Transverse colon (tissue), 4 donors: ENCODE results near the gene CHD2. TPM values are rescaled to one million over a fixed set of nuclear protein-coding genes. Genes with fewer than 3 reads are reported as not detected.

Experiments used
- DNase-seq: peaks from one replicate; pipeline ENCODE4 v3.0.0-alpha.2; 2019
- H3K27ac ChIP-seq, 4 donors: fragments of 200-600 bp; sonication (generic); 2 replicates each; pipeline ENCODE4 v1.5.1; 2016 to 2018; ENCODE audit warnings: inconsistent platforms in 4 of 4
- H3K27me3 ChIP-seq: fragments of 200-600 bp; sonication (generic); 2 replicates; pipeline ENCODE4 v1.5.1; 2017; ENCODE audit warnings: inconsistent platforms
- H3K36me3 ChIP-seq, 4 donors: fragments of 200-600 bp; sonication (generic); 2 replicates each; pipeline ENCODE4 v1.5.1; 2017 to 2019; ENCODE audit warnings: inconsistent platforms in 4 of 4
- H3K4me1 ChIP-seq, 4 donors: fragments of 200-600 bp; sonication (generic); 2 replicates each; pipeline ENCODE4 v1.5.1; 2017 to 2020; ENCODE audit warnings: inconsistent platforms in 4 of 4
- H3K4me3 ChIP-seq, 4 donors: fragments of 200-600 bp; sonication (generic); 1 replicate in 1 of 4; 2 replicates in 3 of 4; pipeline versions ENCODE4 v1.5.1 to v1.6.1; 2017 to 2019; ENCODE audit warnings: inconsistent platforms in 4 of 4
- H3K9me3 ChIP-seq, 2 donors: fragments of 200-600 bp; sonication (generic); 2 replicates each; pipeline ENCODE4 v1.5.1; 2017 to 2019; ENCODE audit warnings: inconsistent platforms in 2 of 2
- EP300 ChIP-seq: sonication (generic); formaldehyde crosslinking; IDR thresholded peaks from one replicate; pipeline ENCODE4 v1.6.1; 2017; ENCODE audit warnings: antibody characterized with exemption, low read depth
- POLR2A ChIP-seq: fragments of 450-650 bp; IDR thresholded peaks from one replicate; pipeline ENCODE4 v1.6.1; 2016; ENCODE audit warnings: antibody characterized with exemption, mild to moderate bottlenecking, moderate library complexity
- POLR2AphosphoS5 ChIP-seq, 3 donors: sonication (generic); formaldehyde crosslinking; IDR thresholded peaks; one replicate each; pipeline ENCODE4 v1.6.1; 2016; ENCODE audit warnings: antibody characterized with exemption in 3 of 3
- WGBS, 2 donors: methylation state at CpG; one replicate each; pipeline ENCODE4 v1.1.5; 2018; ENCODE audit warnings: low coverage in 1 of 2; 5-methylcytosine and 5-hydroxymethylcytosine counted together
- in situ Hi-C, 4 donors: fragments of 200-750 bp; cut with MboI; loops; one replicate each; pipeline versions ENCODE4 v1.15.0 to v1.15.1; 2017; ENCODE audit warnings: low sequenced_read_pairs in 3 of 4, low pct_ligation_motif_present in 1 of 4, low pct_unique_long_range_greater_than_20kb in 1 of 4
- intact Hi-C: fragments of 100-400 bp; cut with DNase I; formaldehyde crosslinking; loops from one replicate; pipeline ENCODE4 v1.15.1; 2023; ENCODE audit warnings: low total_unique reads
- total RNA-seq, 4 donors: library from RNA; depleted of rRNA; stranded (reverse); fragments of >200 nt; gene quantifications; one replicate each; pipeline ENCODE4 v1.1.0, GENCODE V29; 2016
- TF ChIP-seq, protein P1 (sequence below), 5 experiments: fragments of 200-600 bp in 3 of 5; fragments of 450-650 bp in 2 of 5; sonication (generic) in 3 of 5; IDR thresholded peaks; 1 replicate in 2 of 5; 2 replicates in 3 of 5; pipeline ENCODE4 v1.5.1; 2016 to 2017; ENCODE audit warnings: antibody characterized with exemption in 5 of 5, inconsistent platforms in 3 of 5, mild to moderate bottlenecking in 2 of 5, moderate library complexity in 1 of 5

The CHD2 gene
- total RNA-seq, 4 donors from 2014 or later: 90.5 to 190 (median 138) TPM

DNA sequence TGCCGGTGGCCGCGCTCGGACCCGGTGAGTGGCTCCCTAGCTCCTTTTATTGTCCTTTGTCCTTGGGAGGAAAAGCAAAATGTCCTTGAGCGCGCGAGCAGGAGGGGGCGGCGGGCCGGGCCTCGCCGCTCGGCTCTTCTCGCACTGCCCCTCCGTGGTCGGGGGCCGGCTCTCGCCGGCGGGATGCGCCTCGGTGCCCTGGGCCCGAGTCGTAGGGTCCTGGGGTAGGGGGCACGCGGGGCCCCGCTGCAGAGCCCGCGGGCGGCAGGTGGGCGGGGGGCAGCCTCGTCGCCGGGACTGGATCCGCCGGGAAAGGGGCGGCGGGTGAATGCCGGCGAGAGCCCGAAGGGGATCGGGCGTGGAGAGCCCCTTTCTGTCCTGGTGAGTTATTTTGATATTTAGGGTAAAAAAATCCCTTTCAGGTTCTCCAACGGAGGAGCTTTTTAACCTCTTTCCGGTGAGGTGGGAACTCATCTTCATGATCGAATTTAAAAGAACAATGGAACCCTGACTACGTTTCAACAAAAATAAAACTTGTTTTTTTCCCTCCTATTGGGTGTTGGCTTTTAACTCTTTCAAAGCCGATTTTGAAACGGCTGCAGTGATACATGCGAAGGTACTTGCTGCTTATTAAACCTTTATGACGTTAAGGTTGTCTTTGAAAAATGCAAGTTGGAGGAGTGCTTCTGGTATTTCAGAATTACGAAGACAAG lies 16.8 kb upstream of the CHD2 start:
- Histone ChIP-seq H3K4me1 (peaks cover 20 to 67% (median 47%) of the 10 kb centered on the region in 4 donors), H3K27ac (peak overlapping the region; percentile 98 to 100 (median 100)), H3K9me3 (no peaks in the 10 kb centered on the region), H3K4me3 (peak overlapping the region; percentile 87 to 100 (median 98)), H3K27me3 (no peaks in the 10 kb centered on the region), H3K36me3 (peaks cover 0 to 16% (median 7%) of the 10 kb centered on the region in 4 donors)
- intact Hi-C loops: loop anchor here (5.0 kb wide), 1 partner anchor 71 kb away; no protein-coding TSS in a partner anchor
- in situ Hi-C loops: loop anchor here in 1 of 4 donors (10.0 kb wide), 1 partner anchor 69 kb away; no protein-coding TSS in a partner anchor
- WGBS, 2 donors: 0 to 1% methylated on average over 29 to 46 of the region's 53 CpGs
- no peak for DNase-seq
- TF ChIP-seq POLR2AphosphoS5 (IDR thresholded peaks at IDR 0.05): peak in 2 of 3 donors; percentile 10 to 48
- TF ChIP-seq, protein P1, sequence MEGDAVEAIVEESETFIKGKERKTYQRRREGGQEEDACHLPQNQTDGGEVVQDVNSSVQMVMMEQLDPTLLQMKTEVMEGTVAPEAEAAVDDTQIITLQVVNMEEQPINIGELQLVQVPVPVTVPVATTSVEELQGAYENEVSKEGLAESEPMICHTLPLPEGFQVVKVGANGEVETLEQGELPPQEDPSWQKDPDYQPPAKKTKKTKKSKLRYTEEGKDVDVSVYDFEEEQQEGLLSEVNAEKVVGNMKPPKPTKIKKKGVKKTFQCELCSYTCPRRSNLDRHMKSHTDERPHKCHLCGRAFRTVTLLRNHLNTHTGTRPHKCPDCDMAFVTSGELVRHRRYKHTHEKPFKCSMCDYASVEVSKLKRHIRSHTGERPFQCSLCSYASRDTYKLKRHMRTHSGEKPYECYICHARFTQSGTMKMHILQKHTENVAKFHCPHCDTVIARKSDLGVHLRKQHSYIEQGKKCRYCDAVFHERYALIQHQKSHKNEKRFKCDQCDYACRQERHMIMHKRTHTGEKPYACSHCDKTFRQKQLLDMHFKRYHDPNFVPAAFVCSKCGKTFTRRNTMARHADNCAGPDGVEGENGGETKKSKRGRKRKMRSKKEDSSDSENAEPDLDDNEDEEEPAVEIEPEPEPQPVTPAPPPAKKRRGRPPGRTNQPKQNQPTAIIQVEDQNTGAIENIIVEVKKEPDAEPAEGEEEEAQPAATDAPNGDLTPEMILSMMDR (IDR thresholded peaks at IDR 0.05): no peak

DNA sequence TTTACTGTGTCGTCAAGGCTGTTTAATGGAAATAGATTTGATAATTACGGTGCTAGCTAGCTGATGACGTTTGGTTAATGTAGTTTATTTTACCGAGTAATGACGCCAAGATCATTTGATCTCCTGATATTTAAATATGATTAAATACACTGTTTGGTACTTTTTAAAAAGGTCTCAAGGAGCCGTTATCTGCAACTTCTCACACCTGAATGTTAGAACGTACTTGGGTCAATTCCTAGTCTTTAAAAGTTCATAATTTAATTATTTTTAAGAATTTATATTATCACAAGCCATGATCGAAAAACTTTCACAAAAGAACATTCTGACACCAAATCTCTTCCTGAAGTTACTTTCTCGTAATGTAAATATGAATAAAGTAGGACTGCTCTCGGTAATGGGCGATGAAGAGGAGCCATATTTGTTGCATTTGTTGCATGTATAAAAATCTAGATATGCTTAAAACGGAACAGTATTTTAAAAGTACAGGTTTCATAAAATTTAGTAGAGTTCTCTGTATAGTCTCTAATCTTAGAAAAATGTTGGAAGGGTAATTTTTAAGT lies 16.2 kb upstream of the CHD2 start:
- no peaks in the 10 kb centered on the region for H3K27me3 ChIP-seq
- H3K27ac ChIP-seq: peak overlapping the region; percentile 98 to 100 (median 100)
- TF ChIP-seq EP300: no peak
- TF ChIP-seq POLR2AphosphoS5 (IDR thresholded peaks at IDR 0.05): no peak
- no peak for TF ChIP-seq POLR2A
- TF ChIP-seq, protein P1 (IDR thresholded peaks at IDR 0.05): no peak
- intact Hi-C loops (loop anchor here (5.0 kb wide), 1 partner anchor 72 kb away; no protein-coding TSS in a partner anchor), in situ Hi-C loops (loop anchor here in 1 of 4 donors (10.0 kb wide), 1 partner anchor 69 kb away; no protein-coding TSS in a partner anchor)
- WGBS, 2 donors: 0% methylated on average over 12 of the region's 12 CpGs
- peak overlapping the region; percentile 87 to 100 (median 98) for H3K4me3 ChIP-seq
- DNase-seq: no peak
- peaks cover 17 to 67% (median 50%) of the 10 kb centered on the region in 4 donors for H3K4me1 ChIP-seq
- no peaks in the 10 kb centered on the region for H3K9me3 ChIP-seq
- H3K36me3 ChIP-seq: peaks cover 0 to 19% (median 7%) of the 10 kb centered on the region in 4 donors

DNA sequence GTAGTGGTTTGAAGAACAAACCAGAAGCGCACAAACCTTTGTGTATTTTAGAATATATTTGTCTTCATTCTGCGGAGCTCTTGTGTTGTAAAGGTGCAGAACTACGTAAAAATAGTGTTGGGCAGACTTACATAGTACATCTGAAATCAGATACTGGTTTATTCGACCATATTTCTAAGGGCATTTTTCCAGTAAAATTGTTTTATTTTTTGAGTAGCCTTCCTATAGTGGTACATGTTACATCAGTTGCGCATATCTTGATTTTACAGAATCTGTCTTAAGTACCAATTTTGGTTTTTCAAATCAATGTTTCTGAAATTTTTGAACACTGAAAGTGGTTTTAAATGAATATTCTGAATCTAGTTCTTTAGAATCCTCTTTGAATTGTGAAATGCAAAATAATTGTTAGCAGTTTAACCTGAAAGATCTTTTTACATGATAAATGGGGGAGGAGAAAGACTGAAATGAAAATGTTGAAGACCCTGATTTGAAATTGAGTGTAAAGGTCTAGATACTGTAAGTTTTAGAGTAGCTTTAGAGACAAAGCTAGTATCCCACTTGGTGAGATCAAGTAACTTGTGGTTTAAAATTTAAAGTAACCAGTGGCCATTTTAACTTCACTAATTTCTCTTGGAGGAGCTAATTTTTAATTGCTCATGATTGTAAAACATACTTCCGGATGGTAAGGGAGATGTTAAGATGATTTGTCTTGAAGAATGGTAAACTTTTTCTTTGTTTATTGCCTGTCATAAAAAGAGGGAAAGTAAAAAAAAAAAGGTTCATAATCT lies 15.5 kb upstream of the CHD2 start:
- in situ Hi-C loops: loop anchor here in 1 of 4 donors (10.0 kb wide), 1 partner anchor 70 kb away; no protein-coding TSS in a partner anchor
- no peaks in the 10 kb centered on the region for H3K9me3 ChIP-seq
- peaks cover 0 to 23% (median 7%) of the 10 kb centered on the region in 4 donors for H3K36me3 ChIP-seq
- H3K4me3 ChIP-seq: peak overlapping the region; percentile 87 to 100 (median 98)
- TF ChIP-seq, protein P1 (IDR thresholded peaks at IDR 0.05): no peak
- peak in 1 of 3 donors; percentile 20 for TF ChIP-seq POLR2AphosphoS5 (IDR thresholded peaks at IDR 0.05)
- peak; percentile 19 for TF ChIP-seq POLR2A
- peak overlapping the region; percentile 98 to 100 (median 100) for H3K27ac ChIP-seq
- H3K27me3 ChIP-seq: no peaks in the 10 kb centered on the region
- peaks cover 17 to 69% (median 50%) of the 10 kb centered on the region in 4 donors for H3K4me1 ChIP-seq
- no peak for DNase-seq
- WGBS, 2 donors: 1% methylated on average over 6 of the region's 6 CpGs
- intact Hi-C loops: loop anchor here (5.0 kb wide), 1 partner anchor 72 kb away; no protein-coding TSS in a partner anchor
